Bronchial epithelial cell (primary cell): Measurements from ENCODE around the gene PTPRT. TPM values are rescaled to one million over a fixed set of nuclear protein-coding genes. Genes with fewer than 3 reads are reported as not detected.
A peak's percentile ranks its signal among the peaks of the same experiment; 100 is the strongest.

Experiments
- DNase-seq: peaks from one replicate; pipeline ENCODE4 v3.0.0-alpha.2; 2010; ENCODE audit warnings: low read depth
- FAIRE-seq: peaks from 2 replicates; lab custom pipeline; 2011; peaks lifted over from hg19 to GRCh38; lab: Jason Lieb, UNC
- H3K27me3 ChIP-seq: 2 replicates; pipeline ENCODE4 v1.5.1; 2011; ENCODE audit warnings: low read length; ENCODE audit not compliant: control insufficient read depth, insufficient read depth
- H3K36me3 ChIP-seq: 2 replicates; pipeline ENCODE4 v1.5.1; 2011; ENCODE audit warnings: low read length; ENCODE audit not compliant: control insufficient read depth, insufficient read depth
- H3K4me3 ChIP-seq: 2 replicates; pipeline ENCODE4 v1.5.1; 2011; ENCODE audit warnings: mild to moderate bottlenecking, low read depth, low read length, control low read depth
- total RNA-seq: library from RNA; depleted of rRNA; stranded (reverse); fragments of >200 nt; gene quantifications from 2 replicates; pipeline ENCODE4 v1.2.1, GENCODE V29; 2014
- TF ChIP-seq, protein P1 (sequence below): IDR thresholded peaks from 2 replicates; pipeline ENCODE4 v1.5.1; 2011; ENCODE audit warnings: mild to moderate bottlenecking, moderate library complexity, low read length, control low read depth, inconsistent platforms; ENCODE audit not compliant: insufficient read depth, severe bottlenecking

PTPRT gene
- total RNA-seq, 1 donor from 2014 or later = not detected

DNA sequence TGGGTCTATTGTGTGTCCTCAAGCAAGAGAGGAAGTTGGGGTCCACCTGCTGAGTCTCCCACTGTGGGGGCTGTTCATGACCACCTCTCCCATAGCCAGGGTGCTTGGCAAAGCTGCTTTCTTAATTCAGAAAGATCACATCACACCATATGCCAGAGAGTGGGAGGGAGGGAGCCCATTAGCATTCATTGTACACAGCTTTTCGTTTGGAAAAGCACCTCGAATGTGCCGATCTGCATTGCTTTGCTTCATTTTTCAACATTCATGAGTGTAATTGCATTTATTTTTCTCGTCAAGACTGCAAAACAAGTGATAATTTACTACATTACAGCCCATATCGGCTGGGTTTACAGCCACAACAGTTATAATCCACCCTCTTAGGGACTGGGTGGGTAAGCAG is 327.3 kb downstream of the PTPRT start:
- peak; percentile 81 for FAIRE-seq
- Histone ChIP-seq H3K36me3 (no peaks in the 10 kb centered on the region), H3K27me3 (no peaks in the 10 kb centered on the region), H3K4me3 (no peak overlapping the region)
- TF ChIP-seq, protein P1, sequence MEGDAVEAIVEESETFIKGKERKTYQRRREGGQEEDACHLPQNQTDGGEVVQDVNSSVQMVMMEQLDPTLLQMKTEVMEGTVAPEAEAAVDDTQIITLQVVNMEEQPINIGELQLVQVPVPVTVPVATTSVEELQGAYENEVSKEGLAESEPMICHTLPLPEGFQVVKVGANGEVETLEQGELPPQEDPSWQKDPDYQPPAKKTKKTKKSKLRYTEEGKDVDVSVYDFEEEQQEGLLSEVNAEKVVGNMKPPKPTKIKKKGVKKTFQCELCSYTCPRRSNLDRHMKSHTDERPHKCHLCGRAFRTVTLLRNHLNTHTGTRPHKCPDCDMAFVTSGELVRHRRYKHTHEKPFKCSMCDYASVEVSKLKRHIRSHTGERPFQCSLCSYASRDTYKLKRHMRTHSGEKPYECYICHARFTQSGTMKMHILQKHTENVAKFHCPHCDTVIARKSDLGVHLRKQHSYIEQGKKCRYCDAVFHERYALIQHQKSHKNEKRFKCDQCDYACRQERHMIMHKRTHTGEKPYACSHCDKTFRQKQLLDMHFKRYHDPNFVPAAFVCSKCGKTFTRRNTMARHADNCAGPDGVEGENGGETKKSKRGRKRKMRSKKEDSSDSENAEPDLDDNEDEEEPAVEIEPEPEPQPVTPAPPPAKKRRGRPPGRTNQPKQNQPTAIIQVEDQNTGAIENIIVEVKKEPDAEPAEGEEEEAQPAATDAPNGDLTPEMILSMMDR = no peak
- DNase-seq = no peak

DNA sequence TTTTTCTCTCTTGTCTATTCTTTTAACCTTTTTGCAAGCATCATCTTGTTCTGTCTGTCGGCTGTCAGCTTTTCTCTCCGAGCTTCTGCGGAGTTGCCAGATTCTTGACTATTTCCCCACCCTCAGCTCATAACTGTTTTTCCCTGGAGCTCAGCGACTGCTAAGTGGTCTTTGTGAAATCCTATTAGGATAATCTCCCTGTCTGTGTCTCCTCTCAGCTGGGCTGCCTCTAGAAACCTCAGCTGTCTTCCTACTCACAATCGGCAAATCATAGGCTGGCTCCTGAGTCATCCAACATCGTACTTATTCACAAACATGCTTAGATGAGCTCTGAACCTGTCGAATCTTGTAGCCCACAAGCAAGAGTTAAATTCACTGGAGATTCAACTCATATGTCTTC is 332.3 kb downstream of the PTPRT start:
- Histone ChIP-seq H3K36me3 (no peaks in the 10 kb centered on the region), H3K4me3 (no peak overlapping the region), H3K27me3 (no peaks in the 10 kb centered on the region)
- TF ChIP-seq, protein P1 = no peak
- FAIRE-seq (no peak), DNase-seq (no peak)

DNA sequence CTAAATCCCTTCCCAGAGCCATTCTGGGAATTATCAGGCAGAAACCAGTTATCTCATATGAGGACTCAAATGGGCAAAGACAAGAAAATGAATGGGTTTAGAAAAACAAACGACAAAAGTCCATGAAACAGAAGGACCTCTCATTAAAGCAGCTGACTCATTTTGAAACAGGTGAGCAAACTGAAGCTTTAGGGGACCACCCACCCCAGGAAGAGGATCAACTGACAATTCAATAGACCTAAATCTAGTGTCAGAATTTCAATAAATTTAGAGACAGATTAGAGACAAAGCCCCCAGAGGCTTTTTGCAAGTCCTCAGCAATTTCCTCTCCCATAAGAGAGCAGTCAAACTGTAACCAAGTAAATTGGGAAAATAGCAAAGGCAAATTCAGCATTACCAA is 333.8 kb downstream of the PTPRT start:
- FAIRE-seq (no peak), DNase-seq (no peak)
- no peak overlapping the region for H3K4me3 ChIP-seq
- TF ChIP-seq, protein P1 = no peak
- H3K36me3 ChIP-seq = no peaks in the 10 kb centered on the region
- no peaks in the 10 kb centered on the region for H3K27me3 ChIP-seq

DNA sequence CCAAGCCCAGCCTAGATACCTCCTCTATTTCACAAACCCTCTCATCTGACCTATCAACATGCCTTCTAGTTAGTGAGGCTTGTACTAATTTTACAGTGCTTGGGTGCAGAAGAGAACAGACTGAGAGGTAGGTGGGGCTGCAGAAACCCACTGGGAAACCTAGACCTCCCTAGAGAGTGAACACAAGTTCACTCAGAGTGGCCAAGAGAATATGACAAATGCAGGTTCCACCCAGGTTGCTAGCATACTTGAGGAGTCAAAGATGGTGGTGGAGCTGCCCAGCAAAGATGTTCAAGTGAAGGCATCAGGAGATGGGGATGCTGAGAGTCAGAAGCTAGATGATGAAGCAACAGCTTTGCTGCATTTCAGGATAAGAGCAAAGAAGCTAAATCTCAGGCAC is 337.0 kb downstream of the PTPRT start:
- DNase-seq (no peak), FAIRE-seq (no peak)
- TF ChIP-seq, protein P1 = no peak
- Histone ChIP-seq H3K36me3 (no peaks in the 10 kb centered on the region), H3K27me3 (no peaks in the 10 kb centered on the region), H3K4me3 (no peak overlapping the region)

DNA sequence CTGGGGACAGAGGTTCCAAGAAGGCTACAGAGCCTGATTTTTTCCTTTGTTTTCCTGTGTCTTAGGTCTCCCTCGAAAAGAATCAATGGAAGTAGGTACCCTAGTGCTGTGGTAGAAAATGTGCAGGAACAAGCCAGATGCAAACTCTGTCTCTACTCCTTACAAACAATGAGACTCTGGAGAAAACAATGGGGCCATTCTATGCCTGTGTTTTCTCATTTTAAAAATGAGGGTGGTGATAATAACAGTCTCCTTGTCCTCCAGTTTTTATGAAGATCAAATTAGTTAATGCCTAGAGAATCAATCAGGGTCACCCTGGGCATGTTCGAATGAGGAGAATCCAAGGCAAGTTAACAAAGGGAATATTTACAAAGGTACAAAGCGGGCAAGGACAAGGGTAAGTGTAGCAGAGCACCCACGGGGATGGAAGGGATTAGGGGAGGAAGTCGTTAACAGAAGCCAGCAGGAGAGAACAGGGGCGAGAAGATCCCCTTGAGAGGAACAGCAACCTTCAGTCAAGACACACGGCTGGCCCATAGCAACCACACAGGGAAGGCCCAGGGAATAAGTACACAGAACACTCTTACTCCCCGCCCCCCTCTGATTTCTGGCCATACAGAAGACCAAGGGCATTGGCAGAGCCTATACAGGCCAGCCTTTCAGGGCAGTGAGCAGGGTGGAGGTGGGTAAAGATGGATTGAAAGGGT is 342.8 kb downstream of the PTPRT start:
- no peaks in the 10 kb centered on the region for H3K27me3 ChIP-seq
- H3K4me3 ChIP-seq = no peak overlapping the region
- TF ChIP-seq, protein P1 = no peak
- no peak for FAIRE-seq
- H3K36me3 ChIP-seq = no peaks in the 10 kb centered on the region
- DNase-seq = no peak

DNA sequence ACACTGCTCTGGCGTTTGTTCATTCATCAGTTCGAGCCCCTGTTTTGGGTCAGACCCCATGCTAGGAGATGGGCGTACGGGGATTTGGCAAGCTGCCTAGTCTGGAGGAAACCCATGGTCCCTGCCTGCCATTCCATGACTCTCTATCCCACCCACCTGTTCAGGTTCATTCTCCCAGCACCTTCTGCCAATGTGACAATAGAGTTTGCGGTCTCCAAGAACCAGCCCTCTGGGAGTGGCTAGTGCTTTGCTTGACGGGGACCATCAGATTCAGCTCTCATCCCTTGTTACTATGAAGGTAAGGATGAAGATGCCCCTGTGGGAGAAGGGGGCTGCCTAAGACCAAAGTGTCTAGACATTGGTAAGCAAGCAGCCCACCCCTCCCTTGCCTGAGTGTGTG is 345.0 kb downstream of the PTPRT start:
- no peak for DNase-seq
- TF ChIP-seq, protein P1 = no peak
- no peak for FAIRE-seq
- Histone ChIP-seq H3K27me3 (no peaks in the 10 kb centered on the region), H3K4me3 (no peak overlapping the region), H3K36me3 (no peaks in the 10 kb centered on the region)
